ENCODE measurements around the gene HNRNPL.
"Not testable (repeated sequence)": the region's sequence is repeated elsewhere in the genome, so short reads cannot be mapped to it uniquely, and the experiment has no call there.

Gene HNRNPL

GRCh38 chr19:38843175-38843758, 6.5 kb downstream of the HNRNPL start:
- DNase-seq: no peak

- DNase-seq: peak; percentile 75
These were observed 7.2 kb downstream of the HNRNPL start for GRCh38 chr19:38842439-38843174.

DNA sequence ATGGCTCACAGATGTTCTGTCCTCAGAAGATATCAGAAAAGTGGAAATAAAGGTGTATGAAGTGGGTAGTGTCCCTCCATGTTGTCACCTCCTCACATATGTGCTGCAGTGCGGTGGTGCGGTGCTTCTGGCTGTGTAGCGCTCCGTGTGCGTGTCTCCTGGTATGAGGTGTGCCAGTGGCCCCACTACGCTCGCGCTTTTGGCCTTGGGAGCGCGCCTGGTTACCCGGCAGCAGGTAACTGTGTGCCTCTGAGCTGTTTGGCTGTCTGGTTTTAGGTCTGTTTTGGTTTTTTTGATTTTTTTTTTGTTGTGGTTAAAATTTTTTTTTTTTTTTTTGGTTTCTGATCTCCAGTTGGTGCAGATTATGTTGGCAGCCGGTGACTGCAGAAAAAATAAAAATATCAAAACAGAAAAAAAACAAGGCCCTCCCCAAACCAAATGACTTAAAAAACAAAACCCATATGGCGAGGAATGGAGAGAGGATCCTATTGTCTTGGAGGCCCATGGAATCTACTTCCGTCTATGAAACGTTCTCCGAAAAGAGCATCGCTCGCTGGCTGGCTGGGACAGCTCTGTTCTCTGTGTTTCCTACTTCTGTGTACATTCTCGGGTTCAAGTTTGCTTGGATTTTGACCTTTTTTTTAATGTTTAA, 7.9 kb downstream of the HNRNPL start:
- DNase-seq: no peak

GRCh38 chr19:38841180-38841766, 8.5 kb downstream of the HNRNPL start:
- no peak for DNase-seq

DNA sequence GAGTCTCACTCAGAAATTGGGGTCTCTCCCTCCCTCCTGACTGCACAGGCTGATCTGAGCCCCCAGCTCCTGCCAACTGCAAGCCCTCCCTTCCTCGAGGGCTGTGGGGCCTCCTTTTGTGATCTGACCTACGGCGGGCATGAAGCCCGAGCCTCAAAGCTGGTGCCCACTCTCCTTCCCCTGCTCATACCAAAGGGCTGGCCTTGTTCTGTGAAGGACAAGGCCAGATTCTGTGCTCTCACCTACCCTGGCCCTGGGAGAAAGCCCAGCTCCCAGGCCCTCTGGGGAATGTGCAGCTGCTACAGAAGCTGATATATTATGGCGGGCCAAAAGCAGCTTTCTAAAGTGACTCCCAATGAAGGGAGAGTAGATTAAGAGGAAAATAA, 9.2 kb downstream of the HNRNPL start:
- no peak for DNase-seq

GRCh38 chr19:38839816-38840582, 9.8 kb downstream of the HNRNPL start:
- no peak for DNase-seq

- DNase-seq: no peak
These were observed 10.6 kb downstream of the HNRNPL start for GRCh38 chr19:38838986-38839761.

DNA sequence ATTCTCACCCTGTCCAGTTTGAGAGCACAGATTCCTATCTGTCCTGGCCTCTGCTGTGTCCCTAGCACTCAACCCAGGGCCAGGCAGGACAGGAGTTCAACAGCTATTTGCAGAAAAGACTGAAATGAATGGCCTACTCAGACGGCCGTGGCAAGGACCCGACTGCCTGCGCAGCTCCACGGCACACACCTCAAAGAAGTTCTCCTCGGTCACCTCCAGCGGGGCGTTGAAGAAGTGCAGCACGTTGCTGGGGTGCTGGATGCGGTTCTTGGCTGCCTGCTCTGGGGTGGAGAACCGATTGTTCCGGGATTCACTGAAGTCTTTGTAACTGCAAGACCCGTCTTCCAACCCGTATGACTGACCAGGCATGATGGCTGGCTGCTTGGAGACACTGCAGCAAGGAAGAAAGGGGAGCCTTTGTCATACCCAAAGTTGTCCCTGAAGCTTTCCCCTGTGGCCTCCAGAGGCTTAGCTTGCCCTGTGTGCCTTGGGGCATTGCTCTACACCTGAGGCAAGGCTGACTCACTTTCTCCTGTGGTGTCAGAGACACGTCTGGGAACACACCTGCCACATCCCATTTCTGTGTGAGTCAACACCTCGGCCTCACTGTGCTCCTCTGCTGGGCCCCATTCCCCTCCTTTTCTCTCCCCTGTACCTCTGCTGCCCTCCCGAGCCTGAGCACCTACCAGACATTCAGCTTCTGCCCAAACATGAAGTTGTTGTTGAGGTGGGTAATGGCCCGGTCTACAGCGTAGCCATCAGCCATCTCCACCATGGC, 11.4 kb downstream of the HNRNPL start:
- DNase-seq: peak; percentile 78

DNA sequence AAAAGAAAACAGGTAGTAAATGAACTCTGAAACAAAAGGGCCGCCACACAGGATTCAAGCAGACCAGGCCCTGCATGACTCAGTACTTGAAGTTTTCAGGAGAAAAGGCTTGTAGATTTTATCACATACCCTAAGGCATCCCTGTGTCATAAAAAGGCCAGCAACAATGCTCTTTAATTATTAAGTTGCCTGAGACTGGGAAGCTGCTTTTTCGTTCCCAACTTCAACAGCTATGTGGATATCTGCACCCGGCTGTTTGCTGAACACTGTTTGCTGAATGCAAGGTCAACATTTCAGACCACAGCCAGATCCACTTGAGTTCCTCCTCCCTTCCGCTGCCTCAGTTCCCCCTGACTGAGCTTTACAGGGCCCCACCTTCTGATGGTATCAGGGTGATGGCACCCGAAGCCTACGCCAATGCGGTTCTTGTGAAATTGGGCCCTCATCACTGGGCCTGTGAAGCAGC, 12.1 kb downstream of the HNRNPL start:
- no peak for DNase-seq

DNA sequence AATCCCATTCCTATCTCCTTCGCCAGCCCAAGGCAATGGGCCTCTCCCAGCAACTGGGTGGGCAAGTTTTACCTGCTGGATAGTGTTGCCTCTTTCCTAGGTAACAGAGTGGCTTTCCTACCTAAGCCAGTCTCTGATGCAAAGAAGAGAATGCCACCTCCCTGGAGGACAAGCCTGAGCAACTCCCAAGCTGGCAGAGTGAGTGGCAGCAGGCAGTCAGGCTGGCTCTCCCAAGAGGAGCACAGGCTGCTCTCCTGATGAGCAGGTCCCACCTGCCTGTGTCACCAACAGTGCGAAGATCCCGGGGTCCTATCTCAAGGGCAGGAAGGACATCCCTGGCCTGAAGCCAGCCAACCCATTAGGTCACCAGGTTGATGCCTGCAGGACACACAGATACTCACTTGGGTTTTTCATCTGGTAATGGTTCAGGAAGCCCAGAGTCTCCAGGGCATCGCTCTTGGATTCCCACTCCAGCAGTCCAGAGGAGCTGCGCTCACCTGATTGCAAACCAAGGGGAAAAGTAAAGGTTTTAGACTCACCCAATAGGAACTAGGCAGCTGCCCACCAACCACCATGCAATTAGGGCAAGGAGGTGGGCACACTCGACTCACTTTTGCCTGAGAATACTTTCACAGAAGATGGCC, 12.7 kb downstream of the HNRNPL start:
- DNase-seq: no peak

DNA sequence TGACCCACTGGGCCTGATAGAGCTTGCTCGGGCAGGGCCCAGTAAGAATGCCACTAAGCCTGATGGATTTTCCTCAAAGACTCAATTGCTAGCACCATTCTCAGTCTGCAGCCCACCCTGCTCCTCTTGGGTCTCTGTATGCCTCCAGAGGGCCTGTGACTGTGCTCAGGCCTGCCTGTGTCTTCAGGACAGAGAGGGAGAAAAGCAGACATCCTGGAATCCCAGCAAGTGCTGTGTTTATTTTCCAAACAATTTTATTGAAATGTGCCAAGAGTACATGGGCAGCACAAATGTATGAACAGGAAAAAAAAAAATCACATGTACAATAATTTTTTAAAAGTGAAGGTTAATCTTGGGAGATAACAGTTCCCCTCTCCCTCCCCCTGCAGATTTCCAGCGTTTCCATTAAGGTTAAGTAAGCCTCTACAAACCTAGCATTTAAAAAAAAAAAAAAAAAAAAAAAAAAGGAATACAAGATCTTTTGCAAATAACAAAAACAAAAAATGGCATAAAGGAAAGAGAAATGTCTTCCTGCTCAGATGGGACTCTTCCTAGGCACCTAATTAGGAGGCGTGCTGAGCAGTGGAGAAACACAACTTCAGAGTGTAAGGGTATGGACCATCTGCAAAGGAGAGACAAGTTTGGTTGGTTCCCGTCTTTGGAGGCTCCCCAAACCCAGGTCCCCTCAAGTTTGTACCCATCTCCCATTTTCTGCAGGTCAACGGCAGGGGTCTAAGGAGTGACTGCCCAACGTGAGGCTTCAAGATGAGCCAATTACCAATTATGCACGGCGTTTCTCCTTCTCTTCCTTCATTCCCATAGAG, 13.4 kb downstream of the HNRNPL start:
- DNase-seq: no peak

DNA sequence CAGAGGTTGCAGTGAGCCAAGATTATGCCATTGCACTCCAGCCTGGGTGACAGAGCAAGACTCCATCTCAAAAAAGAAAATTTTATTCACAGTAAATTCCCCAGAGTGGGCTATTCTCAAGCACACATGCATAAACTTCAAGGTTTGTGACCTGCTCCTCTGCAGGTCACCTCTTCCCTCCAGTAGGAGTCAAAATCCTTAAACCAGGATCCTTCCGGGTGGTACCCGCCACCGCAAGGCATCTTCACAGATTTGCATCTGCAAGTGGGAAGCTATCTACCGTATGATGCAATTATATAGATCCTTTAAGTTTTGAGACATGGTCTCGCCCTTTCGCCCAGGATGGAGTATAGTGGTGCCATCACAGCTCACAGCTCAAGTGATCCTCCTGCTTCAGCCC, 15.2 kb downstream of the HNRNPL start:
- no peak for DNase-seq

DNA sequence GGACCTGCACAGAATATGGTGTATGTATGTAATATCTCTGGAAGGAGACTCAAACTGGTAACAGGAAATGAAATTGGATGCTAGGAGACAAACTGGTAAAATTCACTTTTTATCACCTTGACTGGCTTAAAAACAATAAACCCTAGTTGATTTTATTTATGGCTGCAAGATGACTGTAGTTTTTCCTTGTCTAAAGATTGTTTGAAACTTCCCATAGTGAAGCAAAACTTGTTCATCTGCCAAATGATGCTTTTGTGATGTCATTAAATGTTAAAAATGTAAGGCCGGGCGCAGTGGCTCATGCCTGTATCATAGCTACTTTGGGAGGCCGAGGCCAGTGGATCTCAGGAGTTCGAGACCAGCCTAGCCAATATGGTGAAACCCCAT, 15.7 kb downstream of the HNRNPL start:
- no peak for DNase-seq

DNA sequence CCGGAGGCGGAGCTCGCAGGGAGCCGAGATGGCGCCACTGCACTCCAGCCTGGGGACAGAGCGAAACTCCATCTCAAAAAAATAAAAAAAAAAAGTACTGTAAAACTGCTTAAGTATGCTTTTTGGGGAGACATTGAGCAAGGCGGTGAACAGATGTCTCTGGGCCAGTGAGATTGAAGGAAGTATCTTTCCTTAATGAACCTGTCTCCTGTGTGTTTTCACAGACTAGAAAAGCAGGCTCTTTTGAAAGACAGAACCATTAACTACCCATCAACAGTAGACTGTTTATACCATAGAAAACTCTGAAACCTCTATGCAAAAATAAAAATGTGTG, 16.7 kb downstream of the HNRNPL start:
- DNase-seq: no peak

DNA sequence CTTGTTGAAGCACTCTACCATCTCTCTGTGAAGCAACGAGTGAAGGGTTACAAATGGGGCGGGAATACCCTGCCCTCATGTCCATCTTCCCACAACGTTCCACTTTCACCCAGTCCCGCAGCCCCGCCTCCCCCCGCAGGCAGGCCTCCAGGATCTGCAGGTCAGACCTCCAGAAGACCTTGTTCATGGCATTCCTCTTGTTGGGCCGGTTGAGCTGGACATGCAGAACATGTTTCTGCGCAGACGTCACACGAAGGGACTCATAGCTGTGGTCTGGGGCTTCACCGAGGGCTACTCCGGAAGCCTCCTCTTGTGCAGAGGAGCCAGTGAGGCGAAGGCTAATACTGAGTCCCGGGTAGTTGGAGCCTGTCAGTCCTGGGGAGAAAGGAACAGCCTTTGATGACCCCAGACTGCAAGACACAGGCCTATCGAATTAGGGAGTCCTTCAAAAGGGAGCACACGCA, 18.6 kb downstream of the HNRNPL start:
- no peak for DNase-seq

DNA sequence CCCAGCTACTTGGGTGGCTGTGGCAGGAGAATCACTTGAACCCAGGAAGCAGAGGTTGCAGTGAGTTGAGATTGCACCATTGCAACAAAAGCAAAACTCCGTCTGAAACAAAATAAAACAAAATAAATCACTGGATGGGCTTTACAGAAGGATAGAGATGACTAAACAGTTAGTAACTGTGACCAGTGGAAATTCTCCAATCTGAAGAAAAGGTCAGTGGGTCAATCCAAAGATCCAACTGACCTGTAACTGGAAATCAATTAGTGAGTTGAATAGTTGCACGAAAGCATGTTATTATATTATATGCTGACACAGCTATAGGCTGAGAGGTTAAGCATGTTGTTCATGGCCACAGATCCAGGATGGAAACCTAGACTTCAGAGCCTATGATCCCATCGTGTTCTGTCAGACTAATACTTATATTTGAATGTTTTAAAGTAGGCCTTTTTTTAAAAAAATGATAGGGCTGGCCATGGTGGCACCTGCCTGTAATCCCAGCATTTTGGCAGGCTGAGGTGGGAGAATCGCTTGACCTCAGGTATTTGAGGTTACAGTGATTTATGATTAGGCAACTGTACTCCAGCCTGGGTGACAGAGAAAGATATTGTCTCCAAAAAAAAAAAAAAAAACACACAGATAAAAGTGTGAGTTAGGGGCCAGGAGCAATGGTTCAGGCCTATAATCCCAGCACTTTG, 19.6 kb downstream of the HNRNPL start:
- DNase-seq: no peak

- DNase-seq: not testable (repeated sequence)
These were observed 20.6 kb downstream of the HNRNPL start for GRCh38 chr19:38829203-38829602.

- no peak for DNase-seq
These were observed 22.8 kb downstream of the HNRNPL start for GRCh38 chr19:38826856-38827551.

DNA sequence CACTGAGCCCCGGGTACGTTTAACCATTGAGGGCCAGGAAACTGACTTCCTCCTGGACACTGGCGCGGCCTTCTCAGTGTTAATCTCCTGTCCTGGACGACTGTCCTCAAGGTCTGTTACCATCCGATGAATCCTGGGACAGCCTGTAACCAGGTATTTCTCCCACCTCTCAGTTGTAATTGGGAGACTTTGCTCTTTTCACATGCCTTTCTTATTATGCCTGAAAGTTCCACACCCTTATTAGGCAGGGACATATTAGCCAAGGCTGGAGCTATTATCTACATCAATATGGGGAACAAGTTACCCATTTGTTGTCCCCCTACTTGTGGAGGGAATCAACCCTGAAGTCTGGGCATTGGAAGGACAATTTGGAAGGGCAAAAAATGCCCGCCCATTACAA, 23.9 kb downstream of the HNRNPL start:
- DNase-seq: not testable (repeated sequence)
